Muscle of back (tissue), 11 donors: ENCODE data around the gene NSUN6. TPM values are rescaled to one million over a fixed set of nuclear protein-coding genes. Genes with fewer than 3 reads are reported as not detected.
A peak's percentile ranks its signal among the peaks of the same experiment; 100 is the strongest.

ENCODE experiments used
- DNase-seq, 3 donors: peaks; one replicate each; pipeline versions ENCODE4 v3.0.0 to v3.0.0-alpha.2; 2013
- polyA plus RNA-seq, 10 donors: library from polyadenylated mRNA; unstranded; fragments of 120-200 nt; gene quantifications; one replicate each; pipeline ENCODE4 v1.2.1, GENCODE V29; 2013; ENCODE audit not compliant: insufficient read length in 10 of 10

NSUN6 gene
- polyA plus RNA-seq, 10 donors: 8.4 to 24.0 (median 11.7) TPM

DNA sequence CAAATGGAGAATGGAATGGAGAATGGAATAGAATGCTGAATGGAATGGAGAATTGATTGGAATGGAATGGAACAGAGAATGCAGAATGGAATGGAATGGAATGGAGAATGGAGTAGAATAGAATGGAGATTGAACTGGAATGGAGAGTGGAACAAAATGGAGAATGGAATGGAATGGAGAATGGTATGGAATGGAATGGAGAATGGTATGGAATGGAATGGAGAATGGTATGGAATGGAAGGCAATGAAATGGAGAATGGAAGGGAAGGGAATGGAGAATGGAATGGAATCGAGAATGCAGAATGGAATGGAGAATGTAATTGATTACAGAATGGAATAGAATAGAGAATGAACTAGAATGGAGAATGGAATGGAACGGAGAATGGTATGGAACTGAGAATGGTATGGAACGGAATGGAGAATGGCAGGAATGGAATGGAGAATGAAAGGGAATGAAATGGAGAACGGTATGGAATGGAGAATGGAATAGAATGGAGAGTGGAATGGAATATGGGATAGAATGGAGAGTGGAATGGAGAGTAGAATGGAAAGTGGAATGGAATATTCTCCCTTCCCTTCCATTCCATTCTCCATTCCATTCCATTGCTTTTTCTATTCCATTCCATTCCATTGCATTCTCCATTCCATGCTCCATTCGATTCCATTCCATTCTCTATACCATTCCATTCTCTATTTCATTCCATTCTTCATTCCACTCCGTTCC lies 88.2 kb downstream of the NSUN6 start:
- DNase-seq: no peak

DNA sequence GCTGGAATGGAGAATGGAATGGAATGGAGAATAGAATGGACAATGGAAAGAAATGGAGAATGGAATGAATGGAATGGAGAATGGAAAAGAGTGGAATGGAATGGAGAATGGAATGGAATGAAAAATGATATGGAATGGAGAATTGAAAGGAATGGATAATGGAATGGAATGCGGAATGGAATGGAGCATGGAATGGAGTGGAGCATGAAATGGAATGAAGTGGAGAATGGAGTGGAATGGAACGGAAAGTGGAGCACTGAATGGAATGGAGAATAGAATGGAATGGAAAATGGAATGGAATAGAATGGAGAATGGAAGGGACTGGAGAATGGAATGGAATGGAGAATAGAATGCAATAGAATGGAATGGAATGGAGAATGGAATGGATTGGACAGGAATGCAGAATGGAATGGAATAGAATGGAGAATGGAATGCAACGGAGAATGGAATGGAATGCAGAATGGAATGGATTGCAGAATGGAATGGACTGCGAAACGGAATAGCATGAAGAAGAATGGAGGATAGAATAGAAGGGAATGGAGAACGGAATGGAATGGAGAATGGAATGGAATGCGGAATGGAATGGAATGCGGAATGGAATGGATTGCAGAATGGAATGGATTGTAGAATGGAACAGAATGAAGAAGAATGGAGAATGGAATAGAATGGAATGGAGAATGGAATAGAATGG lies 89.4 kb downstream of the NSUN6 start:
- no peak for DNase-seq

DNA sequence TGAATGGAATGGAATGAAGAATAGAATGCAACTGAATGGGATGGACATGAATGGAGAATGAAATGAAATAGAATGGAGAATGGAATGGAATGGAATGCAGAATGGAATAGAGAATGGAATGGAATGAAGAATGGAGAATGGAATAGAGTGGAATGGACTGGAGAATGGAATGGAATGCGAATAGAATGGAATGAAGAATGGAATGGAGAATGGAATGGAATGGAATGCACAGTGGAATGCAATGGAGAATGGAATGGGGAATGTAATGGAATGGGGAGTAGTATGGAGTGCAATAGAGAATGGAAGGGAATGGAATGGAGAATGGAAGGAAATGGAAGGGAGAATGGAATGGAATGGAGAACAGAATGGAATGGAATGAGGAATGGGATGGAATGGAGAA lies 93.4 kb downstream of the NSUN6 start:
- no peak for DNase-seq

DNA sequence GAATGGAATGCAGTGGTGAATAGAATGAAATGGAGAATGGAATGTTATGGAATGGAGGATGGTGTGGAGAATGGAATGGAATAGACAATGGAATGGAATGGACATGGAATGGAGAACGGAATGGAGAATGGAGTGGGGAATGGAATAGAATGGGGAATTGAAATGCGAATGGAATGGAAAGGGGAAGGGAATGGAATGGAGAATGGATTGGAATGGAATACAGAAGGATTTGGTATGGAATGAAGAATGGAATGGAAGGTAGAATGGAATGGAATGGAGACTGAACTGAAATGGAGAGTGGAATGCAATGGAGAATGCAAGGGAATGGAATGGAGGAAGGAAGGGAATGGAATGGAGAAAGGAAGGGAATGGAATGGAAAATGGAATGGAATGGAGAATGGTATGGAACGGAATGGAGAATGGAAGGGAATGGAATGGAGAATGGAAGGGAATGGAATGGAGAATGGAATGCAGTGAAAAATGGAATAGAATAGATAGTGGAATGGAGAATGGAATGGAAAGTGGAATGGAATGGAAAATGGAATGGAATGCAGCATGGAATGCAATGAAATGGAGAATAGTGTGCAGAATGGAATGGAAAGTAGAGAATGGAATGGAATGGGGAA lies 94.8 kb downstream of the NSUN6 start:
- no peak for DNase-seq

DNA sequence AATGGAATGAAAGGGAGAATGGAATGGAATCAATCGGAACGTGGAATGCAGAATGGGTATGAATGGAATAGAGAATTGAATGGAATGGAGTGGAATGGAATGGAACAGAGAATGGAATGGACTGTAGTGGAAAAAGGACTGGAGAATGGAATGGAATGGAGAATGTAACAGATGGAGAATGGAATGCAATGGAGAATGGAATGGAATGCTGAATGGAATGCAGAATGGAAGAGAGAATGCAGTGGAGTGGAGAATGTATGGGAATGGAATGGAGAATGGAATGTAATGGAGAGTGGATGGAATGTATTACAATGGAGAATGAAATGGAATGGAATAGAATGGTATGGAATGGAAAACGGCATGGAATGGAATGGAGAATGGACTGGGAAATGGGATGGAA lies 96.9 kb downstream of the NSUN6 start:
- no peak for DNase-seq

DNA sequence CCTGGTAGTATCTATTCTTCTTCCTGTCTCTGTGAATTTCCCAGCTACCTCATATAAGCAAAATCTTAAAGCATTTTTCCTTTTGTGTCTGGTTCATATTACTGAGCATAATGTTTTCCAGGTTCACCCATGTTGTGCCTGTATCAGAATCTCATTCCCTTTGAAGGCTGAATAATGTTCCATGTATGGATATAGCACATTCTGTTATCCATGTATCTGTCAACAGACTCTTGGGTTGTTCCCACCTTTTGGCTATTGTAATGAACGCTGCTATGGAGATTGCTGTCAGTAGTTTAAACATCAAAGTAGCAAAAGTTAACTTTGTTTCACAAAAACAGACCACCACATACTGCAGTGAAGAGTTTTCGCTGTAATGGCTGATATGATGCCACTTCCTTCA lies 99.9 kb downstream of the NSUN6 start:
- DNase-seq: no peak

DNA sequence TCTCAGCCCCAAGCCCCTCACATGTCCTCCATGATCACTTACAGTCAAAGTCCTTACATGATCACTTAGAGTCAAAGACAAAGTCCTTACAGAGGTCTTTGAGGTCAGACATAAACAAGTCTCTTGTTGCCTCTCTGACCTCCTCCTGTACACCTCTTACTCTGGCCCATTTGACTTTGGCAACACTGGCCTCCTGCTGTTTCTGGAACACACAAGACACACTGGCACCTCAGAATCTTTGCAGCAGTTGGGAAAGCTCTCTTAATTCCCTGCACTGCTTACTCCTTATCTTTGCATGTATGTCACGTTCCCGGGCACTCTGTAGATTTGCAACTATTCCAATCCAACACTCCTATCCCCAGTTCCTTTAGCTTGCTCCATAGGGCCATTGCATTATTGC lies 102.3 kb downstream of the NSUN6 start:
- no peak for DNase-seq

DNA sequence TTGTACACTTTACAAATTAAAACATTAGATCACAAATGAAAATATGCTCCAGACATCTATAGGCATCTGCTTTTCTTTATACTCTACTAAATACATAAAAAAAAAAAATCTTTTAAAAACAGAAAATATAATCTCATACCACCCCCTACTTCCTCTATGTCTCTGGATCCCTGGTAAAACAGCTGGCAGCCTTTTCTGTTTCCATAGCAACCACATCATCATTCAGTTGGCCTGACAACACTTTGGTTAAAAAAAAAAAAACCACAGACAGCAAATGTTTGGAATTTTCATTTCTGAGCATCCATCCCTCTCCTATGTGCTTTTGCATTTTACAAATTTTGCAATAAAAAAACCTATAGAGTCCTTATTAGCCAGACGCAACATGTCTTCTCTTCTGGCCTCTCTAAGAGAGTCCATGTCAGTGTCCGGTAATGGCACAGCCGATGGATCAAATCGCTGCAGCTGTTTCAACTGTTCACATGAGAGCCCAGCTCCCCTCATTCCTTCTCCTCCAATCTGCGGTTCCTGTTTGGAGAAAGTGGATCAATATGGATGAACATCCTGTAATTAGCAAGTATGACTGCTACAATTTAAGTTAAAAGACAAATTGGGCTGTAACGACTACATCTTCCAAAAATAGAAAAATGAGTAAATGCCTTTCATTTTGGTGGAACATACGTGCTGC lies 105.6 kb downstream of the NSUN6 start:
- peak; percentile 9 to 16 (median 11) for DNase-seq

DNA sequence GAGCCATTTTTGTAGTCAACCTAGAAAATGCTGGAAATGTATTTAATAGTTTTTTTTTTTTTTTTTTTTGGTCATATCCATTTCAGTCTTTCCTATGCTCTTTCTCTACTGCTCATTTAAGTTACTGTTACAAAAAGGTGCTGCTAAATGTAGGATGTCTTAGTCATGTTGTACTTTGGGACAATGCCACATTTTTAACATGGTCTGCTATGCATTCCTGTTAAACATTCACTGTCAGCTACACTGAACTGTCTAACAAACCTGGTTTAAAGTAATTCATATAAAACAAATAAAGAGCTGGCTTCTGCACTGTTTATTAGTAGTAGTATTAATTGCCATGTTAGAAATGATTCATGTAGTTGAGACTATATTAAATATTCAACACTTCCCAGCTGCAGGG lies 108.6 kb downstream of the NSUN6 start:
- DNase-seq: peak in 1 of 3 donors; percentile 4

DNA sequence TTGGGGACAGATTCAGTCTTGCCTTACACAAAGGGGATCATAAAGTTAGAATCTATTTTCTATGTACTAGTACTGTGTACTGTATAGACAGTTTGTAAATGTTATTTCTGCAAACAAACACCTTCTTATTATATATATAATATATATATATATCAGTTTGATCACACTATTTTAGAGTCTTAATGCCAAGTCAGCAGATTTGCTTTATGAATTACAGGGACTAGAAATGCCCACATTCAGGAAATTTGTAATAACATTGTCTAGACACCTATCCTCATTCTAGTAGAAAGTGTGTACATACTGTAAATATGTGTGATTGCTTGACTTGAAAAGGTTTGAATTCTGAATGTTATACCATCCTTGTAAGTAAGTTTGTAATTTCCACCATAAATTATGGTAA lies 111.2 kb downstream of the NSUN6 start:
- DNase-seq: no peak

DNA sequence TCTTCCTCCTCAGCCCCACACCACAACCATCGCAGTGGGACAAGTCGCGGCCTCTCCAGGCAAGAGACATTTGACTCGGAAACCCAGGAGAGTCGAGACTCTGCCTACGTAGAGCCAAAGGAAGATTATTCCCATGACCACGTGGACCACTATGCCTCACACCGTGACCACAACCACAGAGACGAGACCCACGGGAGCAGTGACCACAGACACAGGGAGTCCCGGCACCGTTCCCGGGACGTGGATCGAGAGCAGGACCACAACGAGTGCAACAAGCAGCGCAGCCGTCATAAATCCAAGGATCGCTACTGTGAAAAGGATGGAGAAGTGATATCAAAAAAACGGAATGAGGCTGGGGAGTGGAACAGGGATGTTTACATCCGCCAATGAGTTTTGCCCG lies 112.1 kb downstream of the NSUN6 start:
- DNase-seq: no peak

DNA sequence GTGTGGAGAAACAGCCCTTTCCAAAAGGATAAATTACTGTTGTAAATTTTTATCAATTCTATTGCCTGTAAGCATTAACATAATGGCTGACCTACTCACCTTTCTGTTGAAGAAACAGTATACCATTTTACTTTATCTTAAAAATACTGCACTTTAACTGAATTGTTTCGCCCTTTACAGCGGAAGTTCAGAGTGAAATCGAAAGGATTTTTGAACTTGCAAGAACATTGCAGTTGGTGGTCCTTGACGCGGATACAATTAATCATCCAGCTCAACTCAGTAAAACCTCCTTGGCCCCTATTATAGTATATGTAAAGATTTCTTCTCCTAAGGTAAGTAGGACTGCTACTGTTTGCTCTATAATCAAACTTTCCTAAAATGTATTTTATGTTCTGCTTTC lies 117.5 kb downstream of the NSUN6 start:
- no peak for DNase-seq

DNA sequence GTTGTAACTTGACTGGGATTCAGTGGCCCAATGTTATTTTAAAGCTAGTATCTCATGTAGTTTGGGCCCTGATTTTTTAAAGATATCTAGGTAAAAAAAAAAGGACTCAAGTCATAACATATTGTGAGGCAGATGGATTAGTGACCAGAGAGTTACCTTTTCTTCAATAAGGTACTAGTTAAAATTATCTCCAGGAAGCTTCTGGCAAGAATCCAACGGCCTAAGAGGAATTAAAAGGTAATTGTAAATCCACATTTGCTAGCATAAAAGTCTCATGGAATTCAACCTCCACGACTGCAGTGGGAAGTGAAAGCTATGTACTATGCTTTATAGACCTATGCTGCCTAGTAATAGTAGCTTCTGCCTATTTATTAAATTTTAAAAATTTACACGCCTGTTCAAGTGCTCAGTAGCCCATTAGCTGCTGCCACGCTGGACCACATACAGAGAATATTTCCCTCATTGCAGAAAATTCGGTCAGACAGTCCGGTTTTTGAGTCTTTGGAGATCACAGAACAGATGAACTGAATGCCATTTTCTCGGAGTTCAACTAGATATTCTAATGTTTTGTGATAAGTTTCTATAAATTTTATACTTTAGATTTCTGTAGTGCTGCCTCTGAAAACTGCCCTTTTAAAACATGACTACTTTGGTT lies 118.4 kb downstream of the NSUN6 start:
- no peak for DNase-seq

DNA sequence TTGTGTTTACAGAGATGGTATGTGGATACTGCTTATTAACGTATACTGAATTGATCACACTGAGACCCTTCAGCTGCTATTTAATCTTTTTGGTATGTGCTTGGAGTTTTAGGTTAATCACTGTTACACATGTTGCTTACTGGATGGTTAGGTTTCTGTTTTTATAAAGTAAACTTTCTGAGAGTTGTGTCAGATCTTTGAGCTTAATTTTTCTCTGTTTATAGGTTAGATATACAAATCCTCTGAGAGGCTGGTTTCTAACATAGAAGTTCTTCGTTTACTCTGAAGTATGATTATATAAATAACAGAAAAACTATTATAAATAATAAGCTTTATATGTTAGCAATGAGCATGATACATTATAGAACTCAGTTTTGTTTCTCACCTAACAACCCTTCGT lies 123.1 kb downstream of the NSUN6 start:
- DNase-seq: no peak

DNA sequence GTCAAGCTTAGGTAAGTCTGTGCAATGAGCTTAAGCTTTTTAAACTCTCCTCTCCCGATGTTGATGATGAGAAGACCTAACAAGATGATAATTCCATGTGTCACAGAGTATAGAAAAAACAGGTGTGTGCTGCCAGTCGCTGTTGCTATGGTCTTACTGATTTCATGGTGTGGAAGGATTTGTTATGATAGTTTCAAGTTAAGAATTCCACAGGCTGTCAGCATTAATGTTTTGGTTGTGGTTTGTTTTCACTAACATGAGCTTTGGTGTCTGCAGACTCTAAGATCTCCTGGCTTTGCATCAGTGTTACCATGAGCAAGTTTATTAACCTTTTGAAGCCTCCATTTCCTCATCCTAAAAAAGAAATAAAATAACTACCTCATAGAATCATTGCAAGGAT lies 123.7 kb downstream of the NSUN6 start:
- peak in 2 of 3 donors; percentile 11 to 15 for DNase-seq

DNA sequence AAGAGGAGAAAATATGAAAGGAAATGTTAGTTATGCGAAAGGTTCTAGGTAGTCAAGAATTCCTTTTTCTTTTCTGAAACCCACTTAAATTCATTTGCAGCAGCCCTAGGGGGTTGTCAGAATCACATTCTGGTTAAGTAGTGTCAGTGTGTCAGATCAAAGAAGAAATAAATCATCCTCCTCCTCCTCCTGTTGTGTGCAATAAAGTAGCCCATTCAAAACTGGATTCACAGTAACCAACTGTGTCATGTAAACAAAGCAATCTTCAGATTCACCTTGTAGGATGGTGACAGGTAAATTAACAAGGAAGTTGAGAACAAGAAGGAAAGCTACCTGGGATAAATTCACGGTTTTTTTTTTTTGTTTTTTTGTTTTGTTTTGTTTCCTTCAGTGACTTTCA lies 127.5 kb downstream of the NSUN6 start:
- no peak for DNase-seq

DNA sequence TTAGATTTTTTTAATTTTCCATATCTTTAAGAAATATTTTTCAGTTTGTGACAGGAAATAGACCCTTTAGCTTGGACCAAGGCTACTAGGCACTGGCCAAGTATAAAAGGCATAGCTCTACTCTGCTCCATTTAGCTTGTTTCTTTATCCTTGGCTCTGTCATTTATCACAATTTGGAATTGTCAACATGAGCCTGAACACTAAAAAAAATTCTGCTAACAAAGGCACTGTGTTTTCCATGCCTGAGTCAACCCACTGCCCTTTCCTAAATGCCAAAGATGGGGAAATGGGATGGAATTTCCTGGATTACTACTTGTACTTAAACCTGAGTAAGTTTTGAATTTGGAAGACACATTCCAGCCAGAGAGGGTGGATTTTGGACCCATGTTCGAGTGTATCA lies 128.4 kb downstream of the NSUN6 start:
- no peak for DNase-seq

DNA sequence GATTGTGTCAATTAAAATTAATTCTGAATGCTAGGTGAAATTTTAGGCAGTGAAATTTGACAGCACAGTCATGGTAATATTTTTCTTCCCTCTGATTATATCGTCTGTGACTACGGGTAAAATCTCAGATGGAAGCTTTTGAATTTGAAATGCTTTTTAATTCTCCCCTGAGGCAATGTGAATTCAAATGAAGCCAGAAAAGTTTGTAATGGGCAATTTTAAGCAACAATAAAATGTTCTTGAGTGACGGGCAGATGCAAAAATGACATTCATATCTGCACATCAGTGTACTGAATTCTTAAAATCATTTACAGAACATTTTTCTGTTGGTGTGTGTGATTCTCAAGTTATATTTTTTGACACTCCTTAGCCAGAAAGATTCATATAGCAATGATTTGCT lies 134.5 kb downstream of the NSUN6 start:
- DNase-seq: no peak

DNA sequence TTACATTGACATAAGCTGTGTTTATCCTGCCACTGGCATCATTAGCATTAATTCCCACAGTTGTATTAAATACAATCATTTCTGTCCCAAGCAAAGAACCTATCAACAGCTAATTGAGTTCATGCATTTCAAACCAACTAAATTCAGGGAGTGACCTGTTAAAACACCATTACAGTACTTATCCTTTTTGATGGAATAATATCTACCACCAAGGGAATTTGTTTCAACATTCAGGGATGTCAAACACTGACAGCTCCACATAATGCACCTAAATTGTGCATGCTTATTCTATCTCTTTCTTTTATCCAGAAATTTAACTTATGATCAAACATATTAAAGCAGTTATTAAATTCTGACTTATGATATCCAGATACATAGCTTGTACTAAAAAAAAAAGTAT lies 136.8 kb downstream of the NSUN6 start:
- no peak for DNase-seq

DNA sequence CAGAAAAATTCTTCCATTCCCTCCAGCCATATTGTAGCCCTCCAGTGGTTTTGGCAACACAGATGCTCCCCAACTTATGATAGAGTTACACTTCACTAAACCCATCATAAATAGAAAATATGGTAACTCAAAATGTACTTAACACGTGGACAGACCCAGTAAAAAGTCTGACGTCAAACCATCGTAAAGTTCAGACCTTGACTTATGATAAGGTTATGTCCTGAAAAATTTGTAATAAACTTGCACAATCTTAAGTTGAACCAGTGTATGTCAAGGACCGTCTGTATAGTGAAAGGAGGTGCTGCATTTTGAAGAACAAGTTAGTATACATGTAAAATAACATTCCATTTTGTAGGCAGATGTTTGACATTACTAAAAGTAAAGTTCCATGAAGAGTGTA lies 142.8 kb downstream of the NSUN6 start:
- DNase-seq: no peak

DNA sequence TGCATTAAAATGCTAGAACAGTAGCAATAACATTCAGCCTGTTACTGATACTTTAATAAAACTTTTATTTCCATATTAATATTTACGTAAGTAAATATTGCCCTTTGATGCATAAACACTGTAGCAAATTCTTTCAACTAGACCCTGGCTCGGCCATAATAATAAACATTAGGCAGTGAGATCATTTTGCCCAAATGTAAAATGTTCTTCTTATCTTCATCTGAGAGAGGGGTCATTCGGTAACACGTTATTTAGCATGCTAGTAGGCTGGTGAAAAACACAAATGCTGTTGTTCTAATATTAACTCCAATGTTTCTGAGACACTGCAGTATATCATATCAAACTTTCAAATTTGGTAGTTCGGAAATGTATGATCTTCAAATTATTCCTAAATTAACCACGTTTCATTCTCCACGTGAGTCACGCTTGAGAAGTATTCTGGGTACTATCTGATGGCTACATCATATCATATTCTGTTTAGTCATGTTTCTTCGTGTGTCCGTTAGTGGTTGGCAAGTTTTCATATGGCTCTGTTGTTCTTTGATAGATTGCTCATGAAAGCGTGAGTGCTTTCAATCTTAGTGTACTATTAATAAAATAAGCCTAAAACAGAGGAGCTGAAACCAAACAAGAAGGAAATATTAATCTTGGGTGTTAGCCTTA lies 145.8 kb downstream of the NSUN6 start:
- DNase-seq: no peak

DNA sequence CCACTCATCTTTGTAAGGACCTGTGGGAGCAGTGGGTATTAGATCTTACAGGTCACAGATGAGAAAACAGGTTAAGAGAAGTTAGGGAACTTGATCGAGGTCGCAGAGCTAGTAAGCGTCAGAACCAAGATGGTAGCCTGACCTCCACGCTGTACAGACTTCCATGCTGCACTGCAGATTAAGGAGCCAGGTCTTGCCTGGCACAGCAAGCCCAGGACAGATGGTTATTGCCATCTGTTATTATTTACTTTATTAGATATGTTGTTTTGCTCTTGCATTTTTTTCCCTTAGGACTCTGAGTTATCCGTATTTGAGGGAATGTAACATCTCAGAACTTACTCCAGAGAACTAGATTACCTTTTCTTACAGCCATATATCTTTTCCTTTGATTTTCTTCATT lies 147.2 kb downstream of the NSUN6 start:
- DNase-seq: no peak
